HCT116 (cell line): ENCODE results near the gene AGFG2. TPM values are rescaled to one million over a fixed set of nuclear protein-coding genes. Genes with fewer than 3 reads are reported as not detected.

Experiments
- ATAC-seq: fragments of 200-7000 bp; cut with Tn5 transposase; 2 replicates; pipeline ENCODE4 v1.9.1; 2020; ENCODE audit warnings: mild to moderate bottlenecking, moderate library complexity
- BruUV-seq: library from RNA; stranded (reverse); fragments of 400-500 nt; replicated peaks from 2 replicates; lab custom pipeline; 2021; lab: Mats Ljungman, UMichigan
- CTCF ChIA-PET: fragments of 300-600 bp; sonication (Branson Sonifier 250); formaldehyde crosslinking; loops from one replicate; lab custom pipeline; 2021; ENCODE audit warnings: antibody characterized with exemption; lab: Charles Lee
- POLR2A ChIA-PET: fragments of 300-600, 350-600 bp; sonication (Branson Sonifier 250); formaldehyde crosslinking; loops from one replicate; lab custom pipeline; 2021; ENCODE audit warnings: antibody characterized with exemption; lab: Charles Lee
- RAD21 ChIA-PET, 2 experiments: fragments of 300-600 bp; sonication (Branson Sonifier 250); formaldehyde crosslinking; loops; one replicate each; lab custom pipeline; 2023; ENCODE audit warnings: low total read pairs in 2 of 2; ENCODE audit not compliant: uncharacterized antibody in 2 of 2, unreplicated experiment in 2 of 2, low non-redundant PET in 1 of 2; lab: Charles Lee
- DNase-seq: peaks from one replicate; pipeline ENCODE4 v3.0.0-alpha.2; 2010; ENCODE audit warnings: low read depth, low spot score
- H2AFZ ChIP-seq: fragments of 200-600 bp; shearing (Covaris generic), sonication (generic); 2 replicates; pipeline ENCODE4 v1.6.1; 2017; ENCODE audit warnings: low read depth, mixed run types, mixed read lengths, antibody characterized with exemption, low read length; ENCODE audit not compliant: poor library complexity, severe bottlenecking
- H3K27ac ChIP-seq: 2 replicates; pipeline ENCODE4 v1.5.1; 2012; ENCODE audit warnings: low read depth, low read length
- H3K27me3 ChIP-seq: fragments of 200-600 bp; sonication (generic); 2 replicates; pipeline ENCODE4 v1.6.1; 2016; ENCODE audit warnings: mixed run types, low read length, mixed read lengths; ENCODE audit not compliant: insufficient read depth
- H3K36me3 ChIP-seq, 2 experiments: fragments of 200-500 bp in 1 of 2; fragments of 200-600 bp in 1 of 2; sonication (Bioruptor generic) in 1 of 2; sonication (generic) in 1 of 2; 2 replicates each; pipeline versions ENCODE4 v1.5.1 to v1.6.1; 2014 to 2016; ENCODE audit warnings: low read length in 2 of 2, inconsistent platforms in 1 of 2, mixed read lengths in 1 of 2, mixed run types in 1 of 2; ENCODE audit not compliant: insufficient read depth in 2 of 2, control insufficient read depth in 1 of 2
- H3K4me1 ChIP-seq, 2 experiments: fragments of 200-600 bp in 1 of 2; sonication (generic) in 1 of 2; 2 replicates each; pipeline versions ENCODE4 v1.5.1 to v1.6.1; 2012 to 2017; ENCODE audit warnings: low read length in 2 of 2, inconsistent platforms in 1 of 2, mild to moderate bottlenecking in 1 of 2, mixed read lengths in 1 of 2, mixed run types in 1 of 2, moderate library complexity in 1 of 2; ENCODE audit not compliant: insufficient read depth in 2 of 2, control insufficient read depth in 1 of 2
- H3K4me2 ChIP-seq: fragments of 200-600 bp; sonication (generic); 2 replicates; pipeline ENCODE4 v1.6.1; 2017; ENCODE audit warnings: mixed run types, low read length, mixed read lengths
- H3K4me3 ChIP-seq, 2 experiments: fragments of 200-600 bp in 1 of 2; sonication (generic) in 1 of 2; replicated peaks in 1 of 2; 2 replicates each; pipeline ENCODE4 v1.5.1; 2011 to 2016; ENCODE audit warnings: low read length in 2 of 2, control low read depth in 1 of 2, low read depth in 1 of 2, mild to moderate bottlenecking in 1 of 2, mixed read lengths in 1 of 2, mixed run types in 1 of 2
- H3K79me2 ChIP-seq: fragments of 200-600 bp; sonication (generic); 2 replicates; pipeline ENCODE4 v1.6.1; 2017; ENCODE audit warnings: mild to moderate bottlenecking, mixed run types, low read length, moderate library complexity, mixed read lengths; ENCODE audit not compliant: insufficient read depth
- H3K9ac ChIP-seq: fragments of 200-600 bp; sonication (generic); 2 replicates; pipeline ENCODE4 v1.6.1; 2016; ENCODE audit warnings: low read length, mixed read lengths
- H3K9me2 ChIP-seq: fragments of 200-600 bp; sonication (generic), shearing (Covaris generic); 2 replicates; pipeline ENCODE4 v1.6.1; 2017; ENCODE audit warnings: mixed run types, mild to moderate bottlenecking, moderate library complexity; ENCODE audit not compliant: insufficient read depth
- H3K9me3 ChIP-seq, 2 experiments: fragments of 200-500 bp in 1 of 2; fragments of 200-600 bp in 1 of 2; sonication (Bioruptor generic) in 1 of 2; sonication (generic) in 1 of 2; 2 replicates each; pipeline ENCODE4 v1.6.1; 2014 to 2017; ENCODE audit warnings: low read length in 2 of 2, mixed read lengths in 2 of 2, inconsistent platforms in 1 of 2, low read depth in 1 of 2, mild to moderate bottlenecking in 1 of 2, mixed run types in 1 of 2, moderate library complexity in 1 of 2; ENCODE audit not compliant: control insufficient read depth in 1 of 2, insufficient read depth in 1 of 2
- H4K20me1 ChIP-seq: fragments of 200-600 bp; sonication (generic), shearing (Covaris generic); 2 replicates; pipeline ENCODE4 v1.6.1; 2017; ENCODE audit warnings: mixed run types, mild to moderate bottlenecking, moderate library complexity; ENCODE audit not compliant: insufficient read depth
- CEBPB ChIP-seq: IDR thresholded peaks from 2 replicates; pipeline ENCODE4 v1.6.1; 2012; ENCODE audit warnings: low read depth
- EGR1 ChIP-seq: IDR thresholded peaks from 2 replicates; pipeline ENCODE4 v1.6.1; 2012; ENCODE audit warnings: low read depth
- ELF1 ChIP-seq: IDR thresholded peaks from 2 replicates; pipeline ENCODE4 v1.6.1; 2012; ENCODE audit warnings: low read depth, borderline replicate concordance
- EZH2phosphoT487 ChIP-seq: fragments of 200-600 bp; IDR thresholded peaks from 2 replicates; pipeline ENCODE4 v1.6.1; 2018; ENCODE audit warnings: antibody characterized with exemption, borderline replicate concordance
- FOSL1 ChIP-seq: IDR thresholded peaks from 2 replicates; pipeline ENCODE4 v1.6.1; 2012; ENCODE audit warnings: low read depth
- REST ChIP-seq: IDR thresholded peaks from 2 replicates; pipeline ENCODE4 v1.6.1; 2012; ENCODE audit warnings: low read depth
- SP1 ChIP-seq: IDR thresholded peaks from 2 replicates; pipeline ENCODE4 v1.6.1; 2012; ENCODE audit warnings: low read depth
- YY1 ChIP-seq: IDR thresholded peaks from 2 replicates; pipeline ENCODE4 v1.6.1; 2011; ENCODE audit warnings: low read length, low read depth, moderate library complexity, mild to moderate bottlenecking; ENCODE audit not compliant: insufficient replicate concordance; ENCODE audit errors: extremely low read depth
- ZNF274 ChIP-seq: fragments of 200-500 bp; sonication (Bioruptor generic); IDR thresholded peaks from 2 replicates; pipeline ENCODE4 v1.6.1; 2014; ENCODE audit warnings: mild to moderate bottlenecking, low read depth, low read length, inconsistent platforms
- intact Hi-C: fragments of 100-400 bp; cut with micrococcal nuclease; formaldehyde crosslinking; loops from 2 replicates; pipeline ENCODE4 v1.10.0; 2022
- total RNA-seq: library from RNA; stranded (reverse); gene quantifications from one replicate; pipeline ENCODE4 v1.2.1, GENCODE V29; 2021; ENCODE audit not compliant: unreplicated experiment

Gene AGFG2
- total RNA-seq, 1 experiment from 2014 or later = 14.0 TPM

- H2AFZ ChIP-seq = no peak overlapping the region
- CTCF ChIA-PET = interaction anchor here (1.0 to 2.2 kb wide), 18 partner anchors 9 to 293 kb away, joined by 3 to 31 read pairs (median 5); partner anchors contain the start of genes AGFG2, FBXO24, LRCH4 and NYAP1
- H3K4me3 ChIP-seq = no peak overlapping the region
- H3K9ac ChIP-seq = no peak overlapping the region
- no peaks in the 10 kb centered on the region for H3K9me3 ChIP-seq
- intact Hi-C loops = loop anchor here (1.0 kb wide), 1 partner anchor 90 kb away; no protein-coding TSS in a partner anchor
- H3K9me2 ChIP-seq = no peaks in the 10 kb centered on the region
- no peaks in the 10 kb centered on the region for H4K20me1 ChIP-seq
- RAD21 ChIA-PET = interaction anchor here in 1 of 2 experiments (1.0 to 1.1 kb wide), 4 partner anchors 20 to 114 kb away, joined by 3 to 6 read pairs (median 4); partner anchors contain the start of genes AGFG2 and NYAP1
- no peak for ATAC-seq
- no peaks in the 10 kb centered on the region for H3K27me3 ChIP-seq
- POLR2A ChIA-PET = interaction anchor here (0.6 to 1.1 kb wide), 4 partner anchors 8 to 105 kb away, joined by 3 read pairs; partner anchors contain the start of genes FBXO24 and LRCH4
- TF ChIP-seq YY1 = no peak
- TF ChIP-seq ZNF274 = no peak
- TF ChIP-seq FOSL1 = no peak
- TF ChIP-seq SP1 = no peak
- TF ChIP-seq EGR1 = no peak
- TF ChIP-seq ELF1 = no peak
- TF ChIP-seq REST = no peak
- no peak for TF ChIP-seq CEBPB
- no peak for TF ChIP-seq EZH2phosphoT487
- TF ChIP-seq, all 23 proteins: peak for 0
- BruUV-seq = no TSS peak
- no peak for DNase-seq
- H3K4me1 ChIP-seq = 0 out of 4 replicates have a peak, but pooled peaks cover 0 to 5% of the 10 kb centered on the region in 2 experiments
- no peaks in the 10 kb centered on the region for H3K79me2 ChIP-seq
- no peak overlapping the region for H3K27ac ChIP-seq
- no peak overlapping the region for H3K4me2 ChIP-seq
- no peaks in the 10 kb centered on the region for H3K36me3 ChIP-seq
Observed at GRCh38 chr7:100559127-100559526, 20.1 kb downstream of the AGFG2 start.
